Sigmoid colon (tissue), 7 donors: Measurements from ENCODE around the gene CEP83. TPM values are rescaled to one million over a fixed set of nuclear protein-coding genes. Genes with fewer than 3 reads are reported as not detected.

Source experiments
- DNase-seq: peaks from one replicate; pipeline ENCODE4 v3.0.0-alpha.2; 2019
- H3K27ac ChIP-seq, 4 donors: fragments of 200-600 bp; sonication (generic); one replicate each; pipeline ENCODE4 v1.5.1; 2016 to 2019; ENCODE audit warnings: mild to moderate bottlenecking in 1 of 4
- H3K27me3 ChIP-seq, 3 donors: fragments of 200-600 bp; sonication (generic); one replicate each; pipeline ENCODE4 v1.5.1; 2019; ENCODE audit warnings: mild to moderate bottlenecking in 1 of 3
- H3K36me3 ChIP-seq, 4 donors: fragments of 200-600 bp; sonication (generic); one replicate each; pipeline ENCODE4 v1.5.1; 2016 to 2019
- H3K4me1 ChIP-seq, 4 donors: fragments of 200-600 bp; sonication (generic); one replicate each; pipeline ENCODE4 v1.5.1; 2017 to 2019
- H3K4me3 ChIP-seq, 4 donors: fragments of 200-600 bp; sonication (generic); one replicate each; pipeline ENCODE4 v1.5.1; 2017 to 2019; ENCODE audit warnings: mild to moderate bottlenecking in 2 of 4, moderate library complexity in 1 of 4
- H3K9me3 ChIP-seq, 4 donors: fragments of 200-600 bp in 3 of 4; sonication (generic) in 3 of 4; one replicate each; pipeline versions ENCODE4 v1.5.1 to v1.6.1; 2013 to 2019
- EP300 ChIP-seq, 4 donors: sonication (generic); formaldehyde crosslinking; IDR thresholded peaks; one replicate each; pipeline ENCODE4 v1.6.1; 2017; ENCODE audit warnings: antibody characterized with exemption in 4 of 4
- POLR2A ChIP-seq, 2 donors: fragments of 450-650 bp; IDR thresholded peaks; one replicate each; pipeline ENCODE4 v1.6.1; 2016; ENCODE audit warnings: antibody characterized with exemption in 2 of 2, mild to moderate bottlenecking in 2 of 2, moderate library complexity in 2 of 2
- POLR2AphosphoS5 ChIP-seq, 4 donors: sonication (generic); formaldehyde crosslinking; IDR thresholded peaks; one replicate each; pipeline ENCODE4 v1.6.1; 2017; ENCODE audit warnings: antibody characterized with exemption in 4 of 4
- WGBS, 2 donors: extraction: QIAGEN DNeasy Blood & Tissue Kit; methylation state at CpG; one replicate each; pipeline ENCODE4 v1.1.7; 2013; 5-methylcytosine and 5-hydroxymethylcytosine counted together
- intact Hi-C: fragments of 100-400 bp; cut with DNase I; formaldehyde crosslinking; loops from one replicate; pipeline ENCODE4 v1.15.1; 2023
- polyA plus RNA-seq, 3 donors: library from polyadenylated mRNA; stranded (reverse); fragments of 200-250 nt; gene quantifications; one replicate each; pipeline ENCODE4 v1.2.3, GENCODE V29; 2013
- total RNA-seq, 4 donors: library from RNA; depleted of rRNA; stranded (reverse); fragments of >200 nt; gene quantifications; one replicate each; pipeline ENCODE4 v1.1.0, GENCODE V29; 2016
- TF ChIP-seq, protein P1 (sequence below), 4 experiments: fragments of 450-650 bp in 3 of 4; fragments of 200-600 bp in 1 of 4; IDR thresholded peaks; one replicate each; pipeline ENCODE4 v1.5.1; 2016 to 2019; ENCODE audit warnings: antibody characterized with exemption in 4 of 4, mild to moderate bottlenecking in 3 of 4, moderate library complexity in 2 of 4
- donor health status: healthy with polysubstance abuse.
- donor health status: Bipolar disorder and iron deficiency.
- donor health status: healthy.

Gene CEP83
- total and polyA plus RNA-seq, 7 donors = 4.4 to 23.5 (median 7.9) TPM

DNA sequence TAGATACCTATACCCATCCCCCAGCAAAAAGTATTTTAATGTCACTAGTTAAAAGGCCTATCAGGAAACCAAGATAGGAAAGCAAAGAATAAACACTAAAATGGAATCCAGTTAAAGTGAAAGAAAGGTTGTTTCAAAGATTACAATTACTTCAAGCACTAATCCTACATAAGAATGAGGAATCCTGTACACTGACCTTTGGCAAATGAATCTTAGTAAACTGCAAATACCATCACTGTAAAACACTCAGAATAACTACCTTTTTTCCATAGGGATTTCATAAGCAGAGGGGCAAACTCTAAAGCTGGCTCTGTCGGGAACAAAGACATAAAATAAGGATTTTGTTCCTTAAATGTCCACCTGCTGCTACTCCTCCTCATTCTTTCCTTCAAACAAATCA, 25.9 kb downstream of the CEP83 start:
- intact Hi-C loops = loop anchor here (2.0 to 5.0 kb wide), 3 partner anchors 99 to 299 kb away; partner anchors contain the start of gene PLXNC1
- H3K4me1 ChIP-seq = peaks cover 0 to 14% (median 9%) of the 10 kb centered on the region in 4 donors

DNA sequence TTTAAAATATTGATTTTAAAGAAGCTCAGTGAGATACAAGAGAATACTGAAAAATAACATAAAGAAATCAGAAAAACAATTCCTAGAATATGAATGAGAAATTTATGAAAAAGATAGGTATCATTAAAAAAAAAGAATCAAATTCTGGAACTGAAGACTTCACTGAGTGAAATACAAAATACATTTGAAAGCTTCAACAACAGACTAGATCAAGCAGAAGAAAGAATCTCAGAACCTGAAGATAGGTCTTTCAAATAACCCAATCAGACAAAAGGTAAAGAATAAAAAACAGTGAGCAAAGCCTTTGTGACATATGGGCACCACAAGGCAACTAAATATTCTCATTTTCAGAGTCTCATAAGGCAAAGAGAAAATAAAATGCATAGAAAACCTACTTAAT, 29.4 kb downstream of the CEP83 start:
- no peak overlapping the region for H3K4me3 ChIP-seq
- no peak overlapping the region for H3K27ac ChIP-seq
- intact Hi-C loops = loop anchor here (5.0 kb wide), 2 partner anchors 102 to 283 kb away; partner anchors contain the start of gene PLXNC1
- peaks cover 0 to 34% (median 25%) of the 10 kb centered on the region in 4 donors for H3K4me1 ChIP-seq
- H3K9me3 ChIP-seq = no peaks in the 10 kb centered on the region
- H3K27me3 ChIP-seq = no peaks in the 10 kb centered on the region
- TF ChIP-seq, protein P1, sequence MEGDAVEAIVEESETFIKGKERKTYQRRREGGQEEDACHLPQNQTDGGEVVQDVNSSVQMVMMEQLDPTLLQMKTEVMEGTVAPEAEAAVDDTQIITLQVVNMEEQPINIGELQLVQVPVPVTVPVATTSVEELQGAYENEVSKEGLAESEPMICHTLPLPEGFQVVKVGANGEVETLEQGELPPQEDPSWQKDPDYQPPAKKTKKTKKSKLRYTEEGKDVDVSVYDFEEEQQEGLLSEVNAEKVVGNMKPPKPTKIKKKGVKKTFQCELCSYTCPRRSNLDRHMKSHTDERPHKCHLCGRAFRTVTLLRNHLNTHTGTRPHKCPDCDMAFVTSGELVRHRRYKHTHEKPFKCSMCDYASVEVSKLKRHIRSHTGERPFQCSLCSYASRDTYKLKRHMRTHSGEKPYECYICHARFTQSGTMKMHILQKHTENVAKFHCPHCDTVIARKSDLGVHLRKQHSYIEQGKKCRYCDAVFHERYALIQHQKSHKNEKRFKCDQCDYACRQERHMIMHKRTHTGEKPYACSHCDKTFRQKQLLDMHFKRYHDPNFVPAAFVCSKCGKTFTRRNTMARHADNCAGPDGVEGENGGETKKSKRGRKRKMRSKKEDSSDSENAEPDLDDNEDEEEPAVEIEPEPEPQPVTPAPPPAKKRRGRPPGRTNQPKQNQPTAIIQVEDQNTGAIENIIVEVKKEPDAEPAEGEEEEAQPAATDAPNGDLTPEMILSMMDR (IDR thresholded peaks at IDR 0.05) = no peak
- TF ChIP-seq POLR2A (IDR thresholded peaks at IDR 0.05) (no peak), EP300 (IDR thresholded peaks at IDR 0.05) (no peak), POLR2AphosphoS5 (IDR thresholded peaks at IDR 0.05) (no peak)
- no peaks in the 10 kb centered on the region for H3K36me3 ChIP-seq
- DNase-seq = no peak

More for the DNA sequence above, 25.9 kb downstream of the CEP83 start:
- Histone ChIP-seq H3K9me3 (no peaks in the 10 kb centered on the region), H3K27me3 (no peaks in the 10 kb centered on the region), H3K4me3 (no peak overlapping the region), H3K27ac (no peak overlapping the region), H3K36me3 (no peaks in the 10 kb centered on the region)
- no peak for DNase-seq
- TF ChIP-seq, protein P1 (IDR thresholded peaks at IDR 0.05) = no peak
- no peak for TF ChIP-seq POLR2AphosphoS5 (IDR thresholded peaks at IDR 0.05)
- no peak for TF ChIP-seq EP300 (IDR thresholded peaks at IDR 0.05)
- TF ChIP-seq POLR2A (IDR thresholded peaks at IDR 0.05) = no peak
- WGBS, 2 donors = 16 to 71% methylated on average over 1 of the region's 1 CpG

DNA sequence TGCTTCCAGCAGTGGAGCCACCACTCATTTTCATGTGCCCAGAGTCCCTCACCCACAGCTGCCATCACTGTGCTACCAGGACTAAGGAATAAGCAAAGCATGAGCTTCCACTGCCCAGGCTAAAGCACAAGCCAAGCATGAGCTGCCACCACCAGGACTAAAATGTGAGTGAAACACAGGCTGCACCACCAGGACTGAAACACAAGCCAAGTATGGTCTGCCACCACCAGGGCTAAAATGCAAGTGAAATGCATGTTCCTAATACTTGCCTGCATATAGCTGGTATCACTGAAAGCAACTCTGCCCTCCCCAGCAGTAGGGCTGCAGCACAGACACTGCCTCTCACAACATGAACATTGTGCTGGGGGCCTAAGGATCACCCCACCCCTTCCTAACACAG, 30.0 kb downstream of the CEP83 start:
- Histone ChIP-seq H3K9me3 (no peaks in the 10 kb centered on the region), H3K27ac (no peak overlapping the region), H3K4me1 (peaks cover 0 to 34% (median 25%) of the 10 kb centered on the region in 4 donors), H3K36me3 (no peaks in the 10 kb centered on the region), H3K4me3 (no peak overlapping the region), H3K27me3 (no peaks in the 10 kb centered on the region)
- no peak for TF ChIP-seq POLR2AphosphoS5 (IDR thresholded peaks at IDR 0.05)
- TF ChIP-seq, protein P1 (IDR thresholded peaks at IDR 0.05) = no peak
- no peak for TF ChIP-seq POLR2A (IDR thresholded peaks at IDR 0.05)
- TF ChIP-seq EP300 (IDR thresholded peaks at IDR 0.05) = no peak
- intact Hi-C loops = loop anchor here (5.0 kb wide), 2 partner anchors 103 to 282 kb away; partner anchors contain the start of gene PLXNC1
- DNase-seq = no peak

GRCh38 chr12:94429191-94429590, 30.5 kb downstream of the CEP83 start:
- 94 to 99% methylated on average over 2 of the region's 2 CpGs for WGBS, 2 donors
- Histone ChIP-seq H3K9me3 (no peaks in the 10 kb centered on the region), H3K27ac (no peak overlapping the region), H3K36me3 (no peaks in the 10 kb centered on the region), H3K4me3 (no peak overlapping the region), H3K27me3 (no peaks in the 10 kb centered on the region), H3K4me1 (peaks cover 0 to 33% (median 25%) of the 10 kb centered on the region in 4 donors)
- intact Hi-C loops = no loop called here
- TF ChIP-seq EP300 (IDR thresholded peaks at IDR 0.05) (no peak), POLR2A (IDR thresholded peaks at IDR 0.05) (no peak), POLR2AphosphoS5 (IDR thresholded peaks at IDR 0.05) (no peak)
- TF ChIP-seq, protein P1 (IDR thresholded peaks at IDR 0.05) = no peak
- no peak for DNase-seq
